ENCODE measurements around the gene JAKMIP2. TPM values are rescaled to one million over a fixed set of nuclear protein-coding genes. Genes with fewer than 3 reads are reported as not detected.

Gene JAKMIP2
- total and polyA plus RNA-seq, 10 of the 15 experiments (the other 5 are each of a cell fraction or from before 2014, with no cell fraction given), result 0.51 to 1.8 (median 0.89) TPM

DNA sequence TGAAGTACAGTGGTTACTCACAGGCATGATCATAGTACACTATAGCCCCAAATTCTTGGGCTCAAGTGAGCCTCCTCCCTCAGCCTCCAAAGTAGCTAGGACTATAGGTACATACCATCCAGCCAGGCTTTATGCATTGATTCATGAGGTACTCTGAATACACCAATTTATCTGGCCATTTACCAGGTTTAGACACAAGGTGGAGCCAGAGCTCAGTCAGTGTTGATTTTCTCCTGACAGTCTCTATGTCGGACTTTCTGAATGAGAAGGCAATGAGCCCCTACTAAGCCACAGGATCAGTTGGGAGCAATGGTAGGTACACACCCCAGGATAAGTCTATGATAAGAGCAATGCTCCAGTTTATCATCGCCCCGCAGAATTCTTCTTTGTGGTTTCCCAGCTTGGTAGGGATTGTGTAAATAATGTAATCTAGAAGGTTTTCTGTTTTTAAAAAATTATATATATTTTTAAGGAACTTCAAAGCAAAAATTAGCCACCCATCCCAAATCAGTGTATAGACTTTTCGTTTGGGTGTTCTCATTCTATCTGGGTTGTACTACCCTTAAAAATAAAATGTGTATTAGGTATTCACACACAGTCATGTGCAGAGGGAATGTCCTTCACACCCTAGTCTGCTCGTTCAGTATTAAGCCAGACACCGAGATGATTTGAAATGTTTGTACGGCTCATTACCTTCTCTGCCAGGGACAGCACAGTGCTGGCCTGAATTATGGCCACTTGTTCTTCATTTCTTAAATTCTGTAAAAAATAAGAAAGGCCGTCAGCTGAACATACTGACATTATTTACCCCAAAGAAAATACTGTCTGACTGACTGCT is 154.3 kb downstream of the JAKMIP2 start:
- Histone ChIP-seq H3K4me3 (no peak overlapping the region), H3K9ac (ENCODE audit: control insufficient read depth, insufficient read depth, low read length) (no peak overlapping the region), H2AFZ (ENCODE audit: control insufficient read depth, low read depth, low read length) (no peak overlapping the region), H4K20me1 (ENCODE audit: control insufficient read depth, insufficient read depth) (no peaks in the 10 kb centered on the region), H3K36me3 (ENCODE audit: control insufficient read depth in 2 of 2, insufficient read depth in 2 of 2, low read length in 1 of 2) (no peaks in the 10 kb centered on the region), H3K9me3 (replicated peaks; ENCODE audit: control insufficient read depth, insufficient read depth, low read length) (no peaks in the 10 kb centered on the region), H3K79me2 (ENCODE audit: control insufficient read depth, insufficient read depth, low read length) (no peaks in the 10 kb centered on the region), H3K27ac (ENCODE audit: control insufficient read depth, insufficient read depth) (no peak overlapping the region), H3K4me1 (ENCODE audit: control insufficient read depth, insufficient read depth, low read length) (no peaks in the 10 kb centered on the region), H3K4me2 (ENCODE audit: control insufficient read depth, insufficient read depth) (no peak overlapping the region), H3K27me3 (replicated peaks in 1 of 2; ENCODE audit: control insufficient read depth in 2 of 2, insufficient read depth in 2 of 2, low read length in 1 of 2) (no peaks in the 10 kb centered on the region; a peak in 1 of 4 replicates)
- WGBS (ENCODE audit: insufficient coverage, insufficient replicate concordance, low lambda C conversion rate, missing lambda C conversion rate), result 26% methylated on average over 8 of the region's 8 CpGs
- in situ Hi-C loops (cut with MboI) (loop anchor here (5.0 kb wide), 1 partner anchor 194 kb away; no protein-coding TSS in a partner anchor), intact Hi-C loops (cut with micrococcal nuclease; ENCODE audit: unreplicated experiment) (loop anchor here (1.0 kb wide), 1 partner anchor 194 kb away; no protein-coding TSS in a partner anchor)
- TF ChIP-seq, protein P1, sequence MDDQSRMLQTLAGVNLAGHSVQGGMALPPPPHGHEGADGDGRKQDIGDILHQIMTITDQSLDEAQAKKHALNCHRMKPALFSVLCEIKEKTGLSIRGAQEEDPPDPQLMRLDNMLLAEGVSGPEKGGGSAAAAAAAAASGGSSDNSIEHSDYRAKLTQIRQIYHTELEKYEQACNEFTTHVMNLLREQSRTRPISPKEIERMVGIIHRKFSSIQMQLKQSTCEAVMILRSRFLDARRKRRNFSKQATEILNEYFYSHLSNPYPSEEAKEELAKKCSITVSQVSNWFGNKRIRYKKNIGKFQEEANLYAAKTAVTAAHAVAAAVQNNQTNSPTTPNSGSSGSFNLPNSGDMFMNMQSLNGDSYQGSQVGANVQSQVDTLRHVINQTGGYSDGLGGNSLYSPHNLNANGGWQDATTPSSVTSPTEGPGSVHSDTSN (IDR thresholded peaks at IDR 0.05; ENCODE audit: insufficient replicate concordance, low read depth, low read length), result no peak
- TF ChIP-seq RCOR1 (conservative IDR thresholded peaks at IDR 0.05; ENCODE audit: low read depth, low read length) (no peak), ASH2L (IDR thresholded peaks at IDR 0.05; ENCODE audit: borderline replicate concordance, low read depth) (no peak), CBFB (IDR thresholded peaks at IDR 0.05; ENCODE audit: low read depth) (no peak), TCF7 (IDR thresholded peaks at IDR 0.05; ENCODE audit: borderline replicate concordance) (no peak), TCF3 (IDR thresholded peaks at IDR 0.05; ENCODE audit: borderline replicate concordance, insufficient read depth, low read depth, low read length) (no peak), ZBED1 (IDR thresholded peaks at IDR 0.05; ENCODE audit: borderline replicate concordance) (no peak), BHLHE40 (IDR thresholded peaks at IDR 0.05; ENCODE audit: borderline replicate concordance in 1 of 2, low read depth in 2 of 2, low read length in 1 of 2) (no peak), SMC3 (IDR thresholded peaks at IDR 0.05; ENCODE audit: borderline replicate concordance, low read length) (peak; percentile 90), RFX5 (IDR thresholded peaks at IDR 0.05; ENCODE audit: low read depth, low read length) (no peak), RAD21 (IDR thresholded peaks at IDR 0.05; ENCODE audit: insufficient read depth, low read depth, low read length) (peak; percentile 82), ZNF274 (IDR thresholded peaks at IDR 0.05; ENCODE audit: insufficient read depth, insufficient read length) (no peak)
- TF ChIP-seq, protein P2, sequence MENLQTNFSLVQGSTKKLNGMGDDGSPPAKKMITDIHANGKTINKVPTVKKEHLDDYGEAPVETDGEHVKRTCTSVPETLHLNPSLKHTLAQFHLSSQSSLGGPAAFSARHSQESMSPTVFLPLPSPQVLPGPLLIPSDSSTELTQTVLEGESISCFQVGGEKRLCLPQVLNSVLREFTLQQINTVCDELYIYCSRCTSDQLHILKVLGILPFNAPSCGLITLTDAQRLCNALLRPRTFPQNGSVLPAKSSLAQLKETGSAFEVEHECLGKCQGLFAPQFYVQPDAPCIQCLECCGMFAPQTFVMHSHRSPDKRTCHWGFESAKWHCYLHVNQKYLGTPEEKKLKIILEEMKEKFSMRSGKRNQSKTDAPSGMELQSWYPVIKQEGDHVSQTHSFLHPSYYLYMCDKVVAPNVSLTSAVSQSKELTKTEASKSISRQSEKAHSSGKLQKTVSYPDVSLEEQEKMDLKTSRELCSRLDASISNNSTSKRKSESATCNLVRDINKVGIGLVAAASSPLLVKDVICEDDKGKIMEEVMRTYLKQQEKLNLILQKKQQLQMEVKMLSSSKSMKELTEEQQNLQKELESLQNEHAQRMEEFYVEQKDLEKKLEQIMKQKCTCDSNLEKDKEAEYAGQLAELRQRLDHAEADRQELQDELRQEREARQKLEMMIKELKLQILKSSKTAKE (IDR thresholded peaks at IDR 0.05; ENCODE audit: low read depth, poor library complexity, severe bottlenecking), result no peak
- TF ChIP-seq, protein P3, sequence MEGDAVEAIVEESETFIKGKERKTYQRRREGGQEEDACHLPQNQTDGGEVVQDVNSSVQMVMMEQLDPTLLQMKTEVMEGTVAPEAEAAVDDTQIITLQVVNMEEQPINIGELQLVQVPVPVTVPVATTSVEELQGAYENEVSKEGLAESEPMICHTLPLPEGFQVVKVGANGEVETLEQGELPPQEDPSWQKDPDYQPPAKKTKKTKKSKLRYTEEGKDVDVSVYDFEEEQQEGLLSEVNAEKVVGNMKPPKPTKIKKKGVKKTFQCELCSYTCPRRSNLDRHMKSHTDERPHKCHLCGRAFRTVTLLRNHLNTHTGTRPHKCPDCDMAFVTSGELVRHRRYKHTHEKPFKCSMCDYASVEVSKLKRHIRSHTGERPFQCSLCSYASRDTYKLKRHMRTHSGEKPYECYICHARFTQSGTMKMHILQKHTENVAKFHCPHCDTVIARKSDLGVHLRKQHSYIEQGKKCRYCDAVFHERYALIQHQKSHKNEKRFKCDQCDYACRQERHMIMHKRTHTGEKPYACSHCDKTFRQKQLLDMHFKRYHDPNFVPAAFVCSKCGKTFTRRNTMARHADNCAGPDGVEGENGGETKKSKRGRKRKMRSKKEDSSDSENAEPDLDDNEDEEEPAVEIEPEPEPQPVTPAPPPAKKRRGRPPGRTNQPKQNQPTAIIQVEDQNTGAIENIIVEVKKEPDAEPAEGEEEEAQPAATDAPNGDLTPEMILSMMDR (IDR thresholded peaks at IDR 0.05 in 2 of 3, conservative IDR thresholded peaks at IDR 0.05 in 1 of 3; ENCODE audit: control insufficient read depth in 2 of 3, extremely low read depth in 1 of 3, insufficient read depth in 1 of 3, low read depth in 3 of 3, low read length in 3 of 3), result peak; percentile 71 to 81 (median 72)
- POLR2A ChIA-PET, result interaction anchor here (0.7 kb wide), 1 partner anchor 13 kb away, joined by 10 read pairs; no protein-coding TSS in a partner anchor
- CTCF ChIA-PET, result interaction anchor here (0.5 to 8.9 kb wide), 19 partner anchors 8 to 1957 kb away, joined by 3 to 108 read pairs (median 3); partner anchors contain the start of gene SPINK1
- ATAC-seq, result peak; percentile 93
- peak; percentile 89 for FAIRE-seq
- RAD21 ChIA-PET (ENCODE audit: unreplicated experiment), result interaction anchor here (2.7 kb wide), 1 partner anchor 194 kb away, joined by 26 read pairs; no protein-coding TSS in a partner anchor
- DNase-seq (ENCODE audit: low read depth, low spot score), result peak; percentile 28
- BruUV-seq (replicated peaks), result no TSS peak
- SMC1A ChIA-PET (ENCODE audit: uncharacterized antibody, unreplicated experiment), result interaction anchor here (0.6 to 3.1 kb wide), 11 partner anchors 10 to 307 kb away, joined by 3 to 16 read pairs (median 3); no protein-coding TSS in a partner anchor

All from GM12878 (cell line).